Activated CD4-positive, alpha-beta T cell treated with anti-CD3 and anti-CD28 coated beads, Interleukin-2, amount 10 ng/mL, durations not matched to agents 7 days and 5 days (primary cell): ENCODE results near the gene PEMT. TPM values are rescaled to one million over a fixed set of nuclear protein-coding genes. Genes with fewer than 3 reads are reported as not detected.

Experiments
- CTCF ChIA-PET: fragments of 350-600 bp; sonication (Branson Sonifier 250); formaldehyde crosslinking; loops from one replicate; lab custom pipeline; 2021; ENCODE audit warnings: antibody characterized with exemption; lab: Charles Lee
- POLR2A ChIA-PET: fragments of 350-600 bp; sonication (Branson Sonifier 250); formaldehyde crosslinking; loops from one replicate; lab custom pipeline; 2021; ENCODE audit warnings: antibody characterized with exemption; lab: Charles Lee
- DNase-seq: peaks from one replicate; pipeline ENCODE4 v3.0.0-alpha.2; 2020
- H3K27ac Mint-ChIP-seq: one replicate; pipeline ENCODE4 v1.8.0; 2021; ENCODE audit warnings: mild to moderate bottlenecking, moderate library complexity, mixed read lengths
- H3K27me3 Mint-ChIP-seq: one replicate; pipeline ENCODE4 v1.8.0; 2021; ENCODE audit warnings: mixed read lengths
- H3K36me3 Mint-ChIP-seq: one replicate; pipeline ENCODE4 v1.8.0; 2021; ENCODE audit warnings: low read depth, mixed read lengths
- H3K4me1 Mint-ChIP-seq: one replicate; pipeline ENCODE4 v1.8.0; 2021; ENCODE audit warnings: mixed read lengths
- H3K4me3 Mint-ChIP-seq: one replicate; pipeline ENCODE4 v1.8.0; 2021; ENCODE audit warnings: mild to moderate bottlenecking, moderate library complexity, mixed read lengths
- H3K9me3 Mint-ChIP-seq: one replicate; pipeline ENCODE4 v1.8.0; 2021; ENCODE audit warnings: mixed read lengths
- total RNA-seq, 2 experiments: library from RNA; stranded (reverse); gene quantifications; one replicate each; pipeline ENCODE4 v1.2.3, GENCODE V29; 2021

The PEMT gene
- total RNA-seq, 2 experiments from 2014 or later: 10.8 to 17.3 TPM

DNA sequence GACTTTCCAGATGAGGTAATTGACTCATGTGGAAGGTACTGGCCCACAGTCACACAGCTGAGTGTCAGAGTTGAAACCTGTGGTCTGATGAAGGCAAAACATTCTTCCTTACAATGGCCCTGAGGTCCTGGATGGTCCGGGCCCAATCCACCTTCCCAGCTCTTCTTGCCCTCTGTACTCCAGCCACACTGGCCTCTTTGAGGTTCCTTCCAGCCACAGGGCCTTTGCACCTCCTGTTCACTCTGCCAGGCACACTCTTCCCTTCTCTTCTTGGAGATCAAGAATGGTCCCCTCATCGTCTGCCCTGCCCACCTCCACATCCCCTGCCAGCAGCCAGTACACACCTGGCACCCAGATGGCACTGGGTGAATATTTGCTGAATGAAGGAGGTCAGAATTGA is 6.5 kb upstream of the PEMT start:
- Mint-ChIP-seq H3K27ac (no peak overlapping the region), H3K4me1 (peaks cover 3% of the 10 kb centered on the region), H3K9me3 (no peaks in the 10 kb centered on the region), H3K4me3 (no peak overlapping the region), H3K27me3 (no peaks in the 10 kb centered on the region), H3K36me3 (no peaks in the 10 kb centered on the region)
- no peak for DNase-seq
- POLR2A ChIA-PET: interaction anchor here (0.6 kb wide), 1 partner anchor 132 kb away, joined by 6 read pairs; no protein-coding TSS in a partner anchor
- CTCF ChIA-PET: interaction anchor here (0.6 to 1.5 kb wide), 7 partner anchors 16 to 1336 kb away, joined by 3 to 5 read pairs (median 3); partner anchors contain the start of gene RASD1

DNA sequence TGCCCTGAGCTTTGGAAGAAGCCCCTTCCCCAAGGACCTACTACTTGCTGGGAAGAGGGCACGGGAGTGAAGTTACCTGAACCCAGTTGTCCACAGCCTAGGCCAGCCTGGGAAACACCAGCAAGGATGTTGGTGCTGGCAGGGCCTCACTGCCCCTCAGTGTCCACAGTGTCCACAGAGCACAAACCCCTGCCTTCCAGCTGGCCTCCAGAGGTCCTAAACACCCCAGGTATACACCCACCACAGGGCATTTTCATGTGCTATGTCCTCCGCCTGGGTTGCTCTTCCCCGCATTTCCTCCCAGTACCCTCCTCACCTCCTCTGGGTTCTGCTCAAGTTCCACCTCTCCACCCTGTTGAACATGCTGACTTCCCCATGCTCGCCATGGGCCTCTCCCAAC is 4.2 kb upstream of the PEMT start:
- Mint-ChIP-seq H3K27me3 (no peaks in the 10 kb centered on the region), H3K4me1 (peaks cover 15% of the 10 kb centered on the region), H3K36me3 (no peaks in the 10 kb centered on the region), H3K4me3 (no peak overlapping the region), H3K27ac (no peak overlapping the region), H3K9me3 (no peaks in the 10 kb centered on the region)
- DNase-seq: no peak
- CTCF ChIA-PET: interaction anchor here (0.6 kb wide), 1 partner anchor 46 kb away, joined by 3 read pairs; no protein-coding TSS in a partner anchor
- POLR2A ChIA-PET: no interaction called here

DNA sequence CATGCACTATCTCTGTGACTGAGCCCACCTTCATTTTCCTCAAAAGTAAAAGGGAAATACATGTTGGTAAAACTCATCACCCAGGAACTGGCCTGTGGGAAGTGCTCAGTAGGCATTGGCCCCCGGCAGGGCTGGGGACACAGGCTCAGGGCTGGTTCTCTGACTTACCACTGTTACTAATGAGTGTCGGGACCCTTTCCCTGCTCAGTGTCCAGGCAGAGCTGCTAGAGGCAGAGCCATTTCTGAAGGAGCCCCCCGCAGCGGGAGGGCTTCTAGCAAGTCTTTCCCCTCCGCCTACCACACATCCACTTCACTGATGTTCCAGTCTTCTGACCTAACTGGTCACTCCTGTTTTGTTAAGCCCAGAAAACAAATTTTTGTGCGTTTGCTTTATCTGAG is 1.7 kb upstream of the PEMT start:
- DNase-seq: no peak
- Mint-ChIP-seq H3K36me3 (no peaks in the 10 kb centered on the region), H3K9me3 (no peaks in the 10 kb centered on the region), H3K27me3 (no peaks in the 10 kb centered on the region), H3K4me3 (peak overlapping the region; percentile 83), H3K4me1 (peaks cover 24% of the 10 kb centered on the region), H3K27ac (no peak overlapping the region)
- ChIA-PET POLR2A (no interaction called here), CTCF (interaction anchor here (3.7 kb wide), 1 partner anchor 97 kb away, joined by 15 read pairs; the partner anchor contains the start of gene RASD1)

DNA sequence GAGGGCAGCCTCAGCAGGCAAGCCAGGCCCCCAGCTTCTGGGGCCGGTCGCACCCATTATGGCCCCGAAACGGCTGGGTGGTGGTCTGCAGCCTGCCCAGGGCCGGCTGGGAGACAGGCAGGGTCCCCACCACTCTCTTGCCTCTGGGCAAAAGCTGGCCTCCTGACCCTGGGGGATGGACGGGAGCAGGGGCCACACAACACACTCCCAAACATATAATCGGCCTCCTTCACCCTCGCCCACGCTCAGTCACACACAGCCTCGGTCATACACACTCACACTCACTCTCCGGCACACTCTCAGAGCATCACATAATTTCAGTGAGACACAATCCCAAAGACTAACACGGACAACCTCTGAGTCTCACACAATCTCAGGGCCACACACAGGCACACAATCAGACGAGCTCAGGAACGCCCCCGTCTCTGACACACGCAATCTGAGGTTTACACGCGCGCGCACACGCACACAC is 589 bp downstream of the PEMT start:
- CTCF ChIA-PET: interaction anchor here (1.1 to 3.7 kb wide), 5 partner anchors 11 to 94 kb away, joined by 3 to 15 read pairs (median 5); partner anchors contain the start of gene RASD1
- Mint-ChIP-seq H3K4me1 (peaks cover 27% of the 10 kb centered on the region), H3K27ac (peak overlapping the region; percentile 92), H3K27me3 (no peaks in the 10 kb centered on the region), H3K4me3 (peak overlapping the region; percentile 83), H3K9me3 (no peaks in the 10 kb centered on the region), H3K36me3 (no peaks in the 10 kb centered on the region)
- POLR2A ChIA-PET: no interaction called here
- no peak for DNase-seq

DNA sequence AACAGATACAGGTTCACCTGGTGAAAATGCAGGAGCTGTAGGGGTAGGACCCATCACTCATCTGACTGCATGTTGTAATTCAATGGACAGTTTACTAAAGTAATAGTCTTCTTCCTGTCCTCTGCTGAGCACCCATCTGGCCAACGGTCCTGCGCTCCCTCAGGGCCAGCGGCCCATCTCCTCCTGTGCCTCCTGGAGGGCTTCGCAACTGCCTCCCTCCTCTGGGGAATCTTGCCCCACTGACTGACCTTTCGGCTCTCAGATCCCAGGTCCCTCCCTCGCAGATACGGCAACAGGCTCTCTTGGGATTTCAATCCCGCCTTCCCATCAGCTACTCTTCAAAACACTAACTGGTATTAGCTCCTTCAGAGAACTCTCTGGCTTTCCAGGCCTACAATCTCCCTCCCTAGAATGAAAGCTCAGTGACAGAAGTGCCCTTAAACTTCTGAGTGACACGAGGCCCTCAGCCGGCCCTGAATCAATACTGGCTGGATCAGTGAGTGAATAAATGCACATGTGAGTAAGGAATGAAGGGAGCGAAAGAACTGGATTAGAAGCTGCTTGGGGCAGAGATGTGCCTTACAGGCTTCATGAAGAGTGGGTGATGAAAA is 1.3 kb downstream of the PEMT start:
- POLR2A ChIA-PET: no interaction called here
- CTCF ChIA-PET: interaction anchor here (0.9 to 3.7 kb wide), 6 partner anchors 12 to 236 kb away, joined by 3 to 15 read pairs (median 4); partner anchors contain the start of gene RASD1

DNA sequence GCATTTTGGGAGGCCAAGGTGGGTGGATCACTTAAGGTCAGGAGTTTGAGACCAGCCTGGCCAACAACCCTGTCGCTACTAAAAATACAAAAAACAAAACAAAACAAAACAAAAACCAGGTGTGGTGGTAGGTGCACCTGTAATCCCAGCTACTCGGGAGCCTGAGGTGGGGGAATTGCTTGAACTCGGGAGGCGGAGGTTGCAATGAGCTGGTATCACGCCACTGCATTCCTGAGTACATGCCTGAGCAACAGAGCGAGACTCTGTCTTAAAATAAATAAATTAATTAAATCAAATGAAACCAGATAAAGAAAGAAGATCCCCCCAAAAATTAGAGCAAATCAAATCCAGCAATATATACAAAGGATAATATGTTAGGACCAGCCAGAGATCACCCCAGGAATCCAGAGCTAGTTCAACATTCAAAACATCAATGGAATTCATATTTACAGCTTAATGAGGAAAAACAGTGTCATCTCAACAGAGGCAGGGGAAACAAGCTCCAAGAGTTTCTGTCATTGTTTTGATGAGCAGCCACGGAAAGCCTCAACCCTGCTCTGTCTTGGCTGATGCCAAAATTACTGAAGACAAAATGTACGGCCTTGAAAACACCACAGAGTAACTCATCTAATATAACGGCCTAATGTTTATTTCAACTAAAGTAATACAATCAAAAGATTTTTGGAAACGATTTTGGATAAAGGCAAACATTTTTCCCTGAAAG is 3.7 kb downstream of the PEMT start:
- Mint-ChIP-seq H3K36me3 (no peaks in the 10 kb centered on the region), H3K27ac (no peak overlapping the region), H3K4me1 (peaks cover 21% of the 10 kb centered on the region), H3K27me3 (no peaks in the 10 kb centered on the region), H3K4me3 (no peak overlapping the region), H3K9me3 (no peaks in the 10 kb centered on the region)
- ChIA-PET CTCF (interaction anchor here (1.5 kb wide), 1 partner anchor 22 kb away, joined by 3 read pairs; no protein-coding TSS in a partner anchor), POLR2A (no interaction called here)
- DNase-seq: no peak

More for the DNA sequence above, 1.3 kb downstream of the PEMT start:
- H3K36me3 Mint-ChIP-seq: no peaks in the 10 kb centered on the region
- H3K9me3 Mint-ChIP-seq: no peaks in the 10 kb centered on the region
- H3K27ac Mint-ChIP-seq: peak overlapping the region; percentile 92
- peaks cover 27% of the 10 kb centered on the region for H3K4me1 Mint-ChIP-seq
- no peaks in the 10 kb centered on the region for H3K27me3 Mint-ChIP-seq
- peak overlapping the region; percentile 83 for H3K4me3 Mint-ChIP-seq
- no peak for DNase-seq

DNA sequence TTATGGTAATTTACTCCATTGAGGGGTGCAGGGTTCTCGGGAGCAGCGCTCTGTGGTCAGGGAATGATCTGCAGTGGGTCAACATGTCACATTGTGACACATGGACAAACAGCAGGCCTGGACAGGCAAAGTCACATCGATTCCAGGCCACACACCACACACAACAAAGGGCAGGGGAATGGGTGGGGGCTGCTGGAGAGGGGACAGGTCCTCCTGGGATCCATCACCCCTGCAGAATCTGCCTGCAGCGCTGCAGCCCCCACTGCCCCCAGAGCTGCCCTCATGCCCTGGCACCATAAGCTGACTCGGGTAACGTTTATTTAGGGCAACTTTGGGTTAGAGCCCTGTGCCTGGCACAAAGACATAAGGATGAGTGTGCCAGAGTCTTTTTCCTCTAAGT is 9.1 kb downstream of the PEMT start:
- no peaks in the 10 kb centered on the region for H3K36me3 Mint-ChIP-seq
- CTCF ChIA-PET: interaction anchor here (0.6 to 1.7 kb wide), 4 partner anchors 14 to 85 kb away, joined by 3 to 5 read pairs (median 4); no protein-coding TSS in a partner anchor
- no peak for DNase-seq
- H3K9me3 Mint-ChIP-seq: no peaks in the 10 kb centered on the region
- no peaks in the 10 kb centered on the region for H3K27me3 Mint-ChIP-seq
- H3K4me3 Mint-ChIP-seq: no peak overlapping the region
- no peak overlapping the region for H3K27ac Mint-ChIP-seq
- POLR2A ChIA-PET: no interaction called here
- peaks cover 3% of the 10 kb centered on the region for H3K4me1 Mint-ChIP-seq

DNA sequence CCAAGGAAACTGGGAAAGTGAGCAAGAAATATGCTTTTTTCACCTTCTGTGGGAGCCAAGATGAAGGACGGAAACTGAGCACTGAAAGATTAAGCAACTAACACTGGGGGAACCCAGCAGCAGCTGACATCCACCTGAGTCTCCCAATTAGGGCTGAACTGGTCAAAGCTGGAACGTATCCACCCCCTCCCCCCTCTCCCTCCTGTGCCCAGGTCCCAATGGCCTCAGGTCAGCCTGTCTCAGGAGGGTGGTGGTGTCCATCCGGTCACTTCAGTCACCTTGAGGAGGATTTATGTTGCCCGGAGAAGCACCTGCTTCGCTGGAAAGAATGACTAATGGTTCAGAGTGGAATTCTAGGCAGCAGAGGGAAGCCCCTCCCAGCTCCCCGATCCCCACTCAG is 10.0 kb downstream of the PEMT start:
- Mint-ChIP-seq H3K27me3 (no peaks in the 10 kb centered on the region), H3K36me3 (no peaks in the 10 kb centered on the region), H3K4me1 (peaks cover 3% of the 10 kb centered on the region), H3K9me3 (no peaks in the 10 kb centered on the region), H3K4me3 (no peak overlapping the region), H3K27ac (no peak overlapping the region)
- ChIA-PET POLR2A (no interaction called here), CTCF (interaction anchor here (1.0 to 1.7 kb wide), 2 partner anchors 13 to 85 kb away, joined by 4 to 5 read pairs; no protein-coding TSS in a partner anchor)
- no peak for DNase-seq

DNA sequence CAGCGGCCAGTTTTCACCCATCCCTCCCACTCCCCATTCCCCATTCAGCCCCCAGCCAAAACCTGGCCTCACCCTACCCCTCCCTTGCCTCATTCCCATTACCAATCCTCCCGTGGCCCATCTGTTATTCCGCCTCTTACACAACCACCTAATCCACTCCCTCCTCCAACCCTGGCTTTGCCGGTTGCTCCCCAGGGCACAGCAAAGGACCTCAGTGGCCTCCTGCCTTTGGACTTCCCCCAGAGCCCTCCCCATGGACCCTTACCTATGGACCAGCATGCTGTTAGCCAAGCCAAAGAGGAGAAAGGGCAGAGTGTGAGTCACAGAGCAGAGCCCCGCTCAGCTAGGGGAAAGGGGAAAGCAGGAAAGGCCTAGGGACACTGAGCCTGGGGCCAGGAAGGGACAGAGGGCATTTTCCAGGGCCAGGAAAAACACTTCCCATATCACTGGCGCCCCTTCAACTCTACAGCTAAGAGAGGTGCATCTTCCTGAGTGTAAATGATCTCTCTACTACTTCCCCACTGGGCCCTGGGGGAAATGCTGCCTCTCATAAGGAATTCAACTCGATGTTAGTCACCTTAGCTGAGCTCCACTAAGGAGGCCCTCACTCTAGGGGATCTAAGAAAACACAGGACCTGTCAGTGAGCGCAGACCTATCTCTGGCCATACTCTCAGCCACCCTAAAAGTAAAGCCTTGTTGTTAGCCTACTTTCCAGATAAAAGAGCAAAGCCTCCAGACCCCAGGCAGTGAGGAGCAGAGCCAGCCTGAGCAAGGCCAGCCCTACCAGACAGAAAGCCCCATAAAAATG is 10.6 kb downstream of the PEMT start:
- DNase-seq: no peak
- Mint-ChIP-seq H3K36me3 (no peaks in the 10 kb centered on the region), H3K4me3 (no peak overlapping the region), H3K4me1 (no peaks in the 10 kb centered on the region), H3K27me3 (no peaks in the 10 kb centered on the region), H3K9me3 (no peaks in the 10 kb centered on the region), H3K27ac (no peak overlapping the region)
- ChIA-PET CTCF (interaction anchor here (1.7 to 2.5 kb wide), 2 partner anchors 84 kb away, joined by 5 to 7 read pairs; no protein-coding TSS in a partner anchor), POLR2A (no interaction called here)

DNA sequence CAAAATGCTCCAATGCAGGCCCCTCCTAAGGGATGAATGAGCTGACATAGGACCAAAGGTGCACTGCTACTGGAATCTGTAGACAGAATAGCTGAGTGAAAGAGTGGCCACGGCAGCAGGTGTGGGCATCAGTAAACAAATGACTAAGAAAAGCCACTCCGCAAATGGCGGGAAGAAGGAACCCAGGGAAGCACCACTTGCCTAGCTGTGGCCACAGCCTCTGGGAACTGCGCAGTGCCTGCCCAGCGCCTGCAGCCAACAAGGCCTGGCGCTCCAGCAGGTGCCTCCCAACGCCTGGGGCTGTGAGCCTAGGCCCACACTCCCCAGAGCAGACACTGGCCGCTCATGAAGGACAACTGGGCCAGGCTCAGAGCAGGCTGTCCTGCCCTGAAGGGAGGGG is 11.8 kb downstream of the PEMT start:
- peaks cover 4% of the 10 kb centered on the region for H3K36me3 Mint-ChIP-seq
- DNase-seq: no peak
- H3K4me3 Mint-ChIP-seq: no peak overlapping the region
- ChIA-PET POLR2A (no interaction called here), CTCF (interaction anchor here (1.2 to 2.5 kb wide), 2 partner anchors 12 to 83 kb away, joined by 4 to 7 read pairs; partner anchors contain the start of gene PEMT)
- no peaks in the 10 kb centered on the region for H3K9me3 Mint-ChIP-seq
- no peaks in the 10 kb centered on the region for H3K4me1 Mint-ChIP-seq
- no peaks in the 10 kb centered on the region for H3K27me3 Mint-ChIP-seq
- peak overlapping the region; percentile 9 for H3K27ac Mint-ChIP-seq

DNA sequence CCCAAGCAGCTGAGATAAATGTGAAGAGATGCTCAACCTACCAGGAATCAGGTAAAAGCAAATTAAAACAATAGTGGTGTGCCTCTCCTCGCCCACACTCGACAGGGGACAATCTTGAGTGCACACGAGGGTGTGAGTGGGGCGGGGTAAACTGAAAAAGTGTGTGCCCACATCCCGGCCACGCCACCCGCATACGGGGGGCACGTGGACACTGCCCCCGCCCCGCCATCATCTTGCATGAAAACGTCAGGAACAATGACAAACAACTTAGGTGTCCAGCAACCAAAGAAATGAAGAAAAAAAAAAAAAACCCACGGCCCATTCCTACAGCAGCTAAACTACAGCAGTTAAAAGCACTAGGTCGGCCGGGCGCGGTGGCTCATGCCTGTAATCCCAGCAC is 14.1 kb downstream of the PEMT start:
- Mint-ChIP-seq H3K36me3 (peaks cover 4% of the 10 kb centered on the region), H3K4me1 (no peaks in the 10 kb centered on the region), H3K27me3 (no peaks in the 10 kb centered on the region), H3K9me3 (no peaks in the 10 kb centered on the region), H3K27ac (peak overlapping the region; percentile 9), H3K4me3 (no peak overlapping the region)
- ChIA-PET POLR2A (no interaction called here), CTCF (interaction anchor here (0.5 to 1.3 kb wide), 3 partner anchors 8 to 314 kb away, joined by 3 to 5 read pairs (median 3); no protein-coding TSS in a partner anchor)
- no peak for DNase-seq

DNA sequence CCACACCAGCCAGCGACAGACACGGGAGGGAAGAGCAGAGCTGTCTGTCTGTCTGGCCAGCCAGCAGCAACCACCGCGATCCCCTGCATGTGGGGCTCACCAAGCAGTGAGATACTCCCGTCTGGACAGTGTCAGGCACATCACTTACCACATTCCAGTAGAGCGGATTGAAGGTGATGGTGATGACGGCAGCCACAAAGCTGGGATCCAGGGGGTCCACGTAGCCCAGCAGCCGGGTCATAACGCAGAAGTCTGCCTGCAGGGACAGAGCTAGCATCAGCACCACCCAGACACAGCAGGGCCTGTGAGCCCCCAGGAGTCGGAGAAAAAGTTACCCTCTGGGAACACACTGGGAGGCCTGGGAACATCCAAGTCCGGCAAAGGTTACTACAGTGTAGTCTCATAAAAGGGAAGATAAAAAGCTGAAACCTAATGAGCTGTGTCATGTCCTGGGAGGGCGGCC is 14.7 kb downstream of the PEMT start:
- ChIA-PET POLR2A (no interaction called here), CTCF (interaction anchor here (0.5 kb wide), 1 partner anchor 313 kb away, joined by 3 read pairs; no protein-coding TSS in a partner anchor)
- Mint-ChIP-seq H3K27me3 (no peaks in the 10 kb centered on the region), H3K9me3 (no peaks in the 10 kb centered on the region), H3K4me3 (no peak overlapping the region), H3K4me1 (no peaks in the 10 kb centered on the region), H3K36me3 (peaks cover 4% of the 10 kb centered on the region), H3K27ac (peak overlapping the region; percentile 54)
- no peak for DNase-seq
